ENCODE data around the gene MAP3K9.

Gene MAP3K9

GRCh38 chr14:70822530-70823185, 13.3 kb upstream of the MAP3K9 start:
- ATAC-seq (ENCODE audit: low read depth), result peak; percentile 47

GRCh38 chr14:70821584-70822529, 12.5 kb upstream of the MAP3K9 start:
- Histone ChIP-seq H3K27ac (ENCODE audit: poor library complexity, severe bottlenecking) (no peak overlapping the region), H3K27me3 (ENCODE audit: insufficient read depth, poor library complexity, severe bottlenecking) (no peaks in the 10 kb centered on the region), H3K36me3 (ENCODE audit: low read depth) (no peaks in the 10 kb centered on the region), H3K9me3 (ENCODE audit: severe bottlenecking) (no peaks in the 10 kb centered on the region), H3K4me1 (ENCODE audit: insufficient read depth, poor library complexity, severe bottlenecking) (peaks cover 10% of the 10 kb centered on the region), H3K4me3 (ENCODE audit: severe bottlenecking) (peak overlapping the region; percentile 55)
- ATAC-seq (ENCODE audit: low read depth) (peak; percentile 57), DNase-seq (ENCODE audit: low spot score) (no peak)
- no peak for TF ChIP-seq CTCF (IDR thresholded peaks at IDR 0.05; ENCODE audit: poor library complexity, severe bottlenecking)

More at GRCh38 chr14:70822530-70823185, 13.3 kb upstream of the MAP3K9 start:
- Histone ChIP-seq H3K27me3 (ENCODE audit: insufficient read depth, poor library complexity, severe bottlenecking) (no peaks in the 10 kb centered on the region), H3K27ac (ENCODE audit: poor library complexity, severe bottlenecking) (no peak overlapping the region), H3K9me3 (ENCODE audit: severe bottlenecking) (no peaks in the 10 kb centered on the region), H3K4me3 (ENCODE audit: severe bottlenecking) (peak overlapping the region; percentile 55), H3K4me1 (ENCODE audit: insufficient read depth, poor library complexity, severe bottlenecking) (peaks cover 4% of the 10 kb centered on the region), H3K36me3 (ENCODE audit: low read depth) (no peaks in the 10 kb centered on the region)
- DNase-seq (ENCODE audit: low spot score), result no peak
- no peak for TF ChIP-seq CTCF (IDR thresholded peaks at IDR 0.05; ENCODE audit: poor library complexity, severe bottlenecking)

- H3K9me3 ChIP-seq (ENCODE audit: severe bottlenecking), result no peaks in the 10 kb centered on the region
- peaks cover 36% of the 10 kb centered on the region for H3K36me3 ChIP-seq (ENCODE audit: low read depth)
- peaks cover 19% of the 10 kb centered on the region for H3K4me1 ChIP-seq (ENCODE audit: insufficient read depth, poor library complexity, severe bottlenecking)
- peak overlapping the region; percentile 81 for H3K27ac ChIP-seq (ENCODE audit: poor library complexity, severe bottlenecking)
- H3K27me3 ChIP-seq (ENCODE audit: insufficient read depth, poor library complexity, severe bottlenecking), result no peaks in the 10 kb centered on the region
- TF ChIP-seq CTCF (IDR thresholded peaks at IDR 0.05; ENCODE audit: poor library complexity, severe bottlenecking), result no peak
- H3K4me3 ChIP-seq (ENCODE audit: severe bottlenecking), result no peak overlapping the region
- no peak for ATAC-seq (ENCODE audit: low read depth)
- no peak for DNase-seq (ENCODE audit: low spot score)
Measured at GRCh38 chr14:70816525-70816924, 7.2 kb upstream of the MAP3K9 start.

- peaks cover 49% of the 10 kb centered on the region for H3K36me3 ChIP-seq (ENCODE audit: low read depth)
- DNase-seq (ENCODE audit: low spot score), result no peak
- peaks cover 19% of the 10 kb centered on the region for H3K4me1 ChIP-seq (ENCODE audit: insufficient read depth, poor library complexity, severe bottlenecking)
- no peaks in the 10 kb centered on the region for H3K9me3 ChIP-seq (ENCODE audit: severe bottlenecking)
- no peaks in the 10 kb centered on the region for H3K27me3 ChIP-seq (ENCODE audit: insufficient read depth, poor library complexity, severe bottlenecking)
- no peak for TF ChIP-seq CTCF (IDR thresholded peaks at IDR 0.05; ENCODE audit: poor library complexity, severe bottlenecking)
- ATAC-seq (ENCODE audit: low read depth), result no peak
- H3K27ac ChIP-seq (ENCODE audit: poor library complexity, severe bottlenecking), result peak overlapping the region; percentile 81
- H3K4me3 ChIP-seq (ENCODE audit: severe bottlenecking), result no peak overlapping the region
Measured at GRCh38 chr14:70814466-70814865, 5.2 kb upstream of the MAP3K9 start.
